HG03196 (cell line): ENCODE measurements around the gene RMDN2.

Experiments used
- ATAC-seq: cut with Tn5 transposase; IDR thresholded peaks from one replicate; pipeline ENCODE4 v1.9.1; 2021; ENCODE audit not compliant: unreplicated experiment

RMDN2 gene

GRCh38 chr2:37897511-37897910 lies 27.6 kb upstream of the RMDN2 start:
- ATAC-seq = no peak

GRCh38 chr2:37898448-37898847 lies 26.6 kb upstream of the RMDN2 start:
- no peak for ATAC-seq

GRCh38 chr2:37902991-37903390 lies 22.1 kb upstream of the RMDN2 start:
- ATAC-seq = no peak

- ATAC-seq = no peak
Measured at GRCh38 chr2:37904425-37904824, 20.7 kb upstream of the RMDN2 start.

- no peak for ATAC-seq
Measured at GRCh38 chr2:37904993-37905392, 20.1 kb upstream of the RMDN2 start.

GRCh38 chr2:37906131-37906530 lies 19.0 kb upstream of the RMDN2 start:
- no peak for ATAC-seq

GRCh38 chr2:37907501-37908225 lies 17.4 kb upstream of the RMDN2 start:
- no peak for ATAC-seq

- no peak for ATAC-seq
Measured at GRCh38 chr2:37911296-37911873, 13.7 kb upstream of the RMDN2 start.

GRCh38 chr2:37912056-37912455 lies 13.0 kb upstream of the RMDN2 start:
- no peak for ATAC-seq

- ATAC-seq = no peak
Measured at GRCh38 chr2:37912616-37913015, 12.5 kb upstream of the RMDN2 start.

- no peak for ATAC-seq
Measured at GRCh38 chr2:37914340-37914739, 10.7 kb upstream of the RMDN2 start.

GRCh38 chr2:37915773-37916172 lies 9.3 kb upstream of the RMDN2 start:
- no peak for ATAC-seq

- ATAC-seq = no peak
Measured at GRCh38 chr2:37916512-37917082, 8.5 kb upstream of the RMDN2 start.

- ATAC-seq = no peak
Measured at GRCh38 chr2:37917281-37918228, 7.5 kb upstream of the RMDN2 start.

GRCh38 chr2:37918742-37919186 lies 6.3 kb upstream of the RMDN2 start:
- no peak for ATAC-seq

- ATAC-seq = no peak
Measured at GRCh38 chr2:37919631-37920032, 5.5 kb upstream of the RMDN2 start.

- no peak for ATAC-seq
Measured at GRCh38 chr2:37920570-37920969, 4.5 kb upstream of the RMDN2 start.

GRCh38 chr2:37921781-37922180 lies 3.3 kb upstream of the RMDN2 start:
- ATAC-seq = no peak

GRCh38 chr2:37923308-37924055 lies 1.6 kb upstream of the RMDN2 start:
- no peak for ATAC-seq

- ATAC-seq = no peak
Measured at GRCh38 chr2:37926635-37927034, 1.5 kb downstream of the RMDN2 start.

- no peak for ATAC-seq
Measured at GRCh38 chr2:37928377-37928776, 3.3 kb downstream of the RMDN2 start.
